Loucy (cell line): ENCODE measurements around the gene CDH8.
"Not testable (repeated sequence)": the region's sequence is repeated elsewhere in the genome, so short reads cannot be mapped to it uniquely, and the experiment has no call there.

Experiments used
- H2AFZ ChIP-seq: fragments of 200-600 bp; sonication (generic); 2 replicates; pipeline ENCODE4 v1.6.0; 2016; ENCODE audit warnings: antibody characterized with exemption, mild to moderate bottlenecking, low read length, moderate library complexity
- H3F3A ChIP-seq: fragments of 200-600 bp; 2 replicates; pipeline ENCODE4 v1.6.0; 2016; ENCODE audit warnings: antibody characterized with exemption, low read depth, mild to moderate bottlenecking
- H3K27me3 ChIP-seq: fragments of 200-600 bp; sonication (generic); 2 replicates; pipeline ENCODE4 v1.6.1; 2014; ENCODE audit warnings: low read length, mild to moderate bottlenecking; ENCODE audit not compliant: insufficient read depth, poor library complexity, severe bottlenecking
- H3K36me3 ChIP-seq: fragments of 200-600 bp; sonication (generic); 2 replicates; pipeline ENCODE4 v1.6.1; 2016; ENCODE audit warnings: low read length; ENCODE audit not compliant: insufficient read depth
- H3K4me1 ChIP-seq: fragments of 200-600 bp; sonication (generic); 2 replicates; pipeline ENCODE4 v1.5.1; 2014; ENCODE audit warnings: low read length, mild to moderate bottlenecking; ENCODE audit not compliant: insufficient read depth, poor library complexity, severe bottlenecking
- H3K4me2 ChIP-seq: fragments of 200-600 bp; sonication (generic); 2 replicates; pipeline ENCODE4 v1.6.0; 2014; ENCODE audit warnings: antibody characterized with exemption, low read length, low read depth, mild to moderate bottlenecking; ENCODE audit not compliant: poor library complexity, severe bottlenecking
- H3K4me3 ChIP-seq: fragments of 200-600 bp; sonication (generic); 2 replicates; pipeline ENCODE4 v1.5.1; 2014; ENCODE audit warnings: low read length, mild to moderate bottlenecking, mixed read lengths; ENCODE audit not compliant: poor library complexity, severe bottlenecking
- H3K79me2 ChIP-seq: fragments of 200-600 bp; sonication (generic); 2 replicates; pipeline ENCODE4 v1.6.1; 2014; ENCODE audit warnings: low read length; ENCODE audit not compliant: insufficient read depth
- H3K9ac ChIP-seq: fragments of 200-600 bp; sonication (generic); 2 replicates; pipeline ENCODE4 v1.6.0; 2014; ENCODE audit warnings: mild to moderate bottlenecking, low read depth, low read length, moderate library complexity; ENCODE audit not compliant: poor library complexity, severe bottlenecking
- H3K9me2 ChIP-seq: fragments of 200-600 bp; sonication (generic); replicated peaks from 2 replicates; pipeline ENCODE4 v1.6.1; 2016; ENCODE audit warnings: low read depth, low read length, mixed read lengths
- H3K9me3 ChIP-seq: fragments of 200-600 bp; sonication (generic); 2 replicates; pipeline ENCODE4 v1.6.1; 2014; ENCODE audit warnings: mild to moderate bottlenecking, antibody characterized with exemption, low read length, low read depth; ENCODE audit not compliant: insufficient read depth
- H4K20me1 ChIP-seq: fragments of 200-600 bp; sonication (generic); 2 replicates; pipeline ENCODE4 v1.6.0; 2014; ENCODE audit warnings: antibody characterized with exemption, low read length, mild to moderate bottlenecking; ENCODE audit not compliant: insufficient read depth, poor library complexity, severe bottlenecking
- CTCF ChIP-seq: fragments of 200-600 bp; sonication (generic); conservative IDR thresholded peaks from 2 replicates; pipeline ENCODE4 v1.5.1; 2014; ENCODE audit warnings: mild to moderate bottlenecking, antibody characterized with exemption, low read length
- EZH2phosphoT487 ChIP-seq: fragments of 200-600 bp; IDR thresholded peaks from 2 replicates; pipeline ENCODE4 v1.6.1; 2018; ENCODE audit warnings: antibody characterized with exemption, mild to moderate bottlenecking, moderate library complexity, borderline replicate concordance

Gene CDH8

DNA sequence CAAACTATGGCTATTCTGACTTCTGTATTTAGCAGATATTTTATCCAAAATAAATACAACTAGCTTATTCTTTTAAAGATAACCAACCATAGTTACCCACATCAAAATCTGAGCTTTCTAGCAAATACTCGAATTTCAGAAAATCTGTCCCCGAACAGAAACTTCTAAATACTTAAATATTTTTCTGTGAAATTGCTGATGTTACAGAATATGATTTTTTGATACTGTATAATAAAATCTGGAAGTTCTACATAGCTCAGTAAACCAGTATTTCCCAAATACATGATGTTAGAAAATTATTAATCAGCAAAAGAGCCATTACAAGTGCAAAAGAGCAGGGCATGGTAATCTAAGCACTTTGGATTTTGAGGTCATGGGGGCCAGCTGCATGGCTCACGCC is 114.9 kb downstream of the CDH8 start:
- Histone ChIP-seq H4K20me1 (no peaks in the 10 kb centered on the region), H3K4me2 (no peak overlapping the region), H3K4me1 (no peaks in the 10 kb centered on the region), H2AFZ (no peak overlapping the region), H3K27me3 (no peaks in the 10 kb centered on the region), H3K9me3 (no peaks in the 10 kb centered on the region; the same call in 1 of the 2 replicates), H3K79me2 (no peaks in the 10 kb centered on the region), H3K4me3 (no peak overlapping the region), H3K9ac (no peak overlapping the region), H3K9me2 (no peaks in the 10 kb centered on the region), H3F3A (no peaks in the 10 kb centered on the region), H3K36me3 (no peaks in the 10 kb centered on the region)
- TF ChIP-seq CTCF = no peak
- no peak for TF ChIP-seq EZH2phosphoT487

DNA sequence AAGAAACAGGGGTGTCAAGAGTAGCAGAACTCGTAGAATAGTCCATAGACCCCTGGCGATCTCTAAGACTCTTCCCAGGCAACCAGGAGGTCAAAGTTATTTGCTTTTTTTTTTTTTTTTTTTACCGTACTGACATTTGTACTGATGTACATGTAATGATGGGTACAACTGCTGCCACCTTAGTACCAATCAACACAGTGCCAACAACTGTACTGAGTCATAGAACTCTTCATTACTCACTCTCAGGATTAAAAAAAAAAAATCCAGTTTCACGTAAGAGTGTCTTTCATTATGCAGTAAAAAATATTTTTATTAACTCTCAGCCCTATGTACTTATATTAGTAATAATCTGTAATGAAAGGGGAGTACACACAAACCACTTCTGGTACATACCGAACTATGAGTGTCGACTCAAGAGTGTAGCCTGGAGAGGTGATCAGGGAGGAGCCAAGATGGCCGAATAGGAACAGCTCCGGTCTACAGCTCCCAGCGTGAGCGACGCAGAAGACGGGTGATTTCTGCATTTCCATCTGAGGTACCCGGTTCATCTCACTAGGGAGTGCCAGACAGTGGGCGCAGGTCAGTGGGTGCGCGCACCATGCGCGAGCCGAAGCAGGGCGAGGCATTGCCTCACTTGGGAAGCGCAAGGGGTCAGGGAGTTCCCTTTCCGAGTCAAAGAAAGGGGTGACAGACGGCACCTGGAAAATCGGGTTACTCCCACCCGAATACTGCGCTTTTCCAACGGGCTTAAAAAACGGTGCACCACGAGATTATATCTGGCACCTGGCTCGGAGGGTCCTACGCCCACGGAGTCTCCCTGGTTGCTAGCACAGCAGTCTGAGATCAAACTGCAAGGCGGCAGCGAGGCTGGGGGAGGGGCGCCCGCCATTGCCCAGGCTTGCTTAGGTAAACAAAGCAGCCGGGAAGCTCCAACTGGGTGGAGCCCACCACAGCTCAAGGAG is 118.1 kb downstream of the CDH8 start:
- not testable (repeated sequence) for H3K4me3 ChIP-seq, H2AFZ ChIP-seq, H4K20me1 ChIP-seq, H3F3A ChIP-seq, H3K9me3 ChIP-seq, H3K9me2 ChIP-seq, H3K36me3 ChIP-seq, H3K4me2 ChIP-seq, H3K79me2 ChIP-seq, H3K9ac ChIP-seq, H3K4me1 ChIP-seq, H3K27me3 ChIP-seq

- no peak overlapping the region for H3K9ac ChIP-seq
- TF ChIP-seq EZH2phosphoT487 = no peak
- TF ChIP-seq CTCF = no peak
- no peaks in the 10 kb centered on the region for H3K4me1 ChIP-seq
- H3K4me3 ChIP-seq = no peak overlapping the region
- H3K27me3 ChIP-seq = no peaks in the 10 kb centered on the region
- no peak overlapping the region for H3K4me2 ChIP-seq
- H3K9me2 ChIP-seq = no peaks in the 10 kb centered on the region
- no peaks in the 10 kb centered on the region for H3K79me2 ChIP-seq
- no peaks in the 10 kb centered on the region for H3F3A ChIP-seq
- no peaks in the 10 kb centered on the region; the same call in 1 of the 2 replicates for H3K9me3 ChIP-seq
- no peak overlapping the region for H2AFZ ChIP-seq
- no peaks in the 10 kb centered on the region for H4K20me1 ChIP-seq
- no peaks in the 10 kb centered on the region for H3K36me3 ChIP-seq
Observed at GRCh38 chr16:61915569-61915968, 120.7 kb downstream of the CDH8 start.
